Measurements from ENCODE around the gene HCFC1.

Gene HCFC1

DNA sequence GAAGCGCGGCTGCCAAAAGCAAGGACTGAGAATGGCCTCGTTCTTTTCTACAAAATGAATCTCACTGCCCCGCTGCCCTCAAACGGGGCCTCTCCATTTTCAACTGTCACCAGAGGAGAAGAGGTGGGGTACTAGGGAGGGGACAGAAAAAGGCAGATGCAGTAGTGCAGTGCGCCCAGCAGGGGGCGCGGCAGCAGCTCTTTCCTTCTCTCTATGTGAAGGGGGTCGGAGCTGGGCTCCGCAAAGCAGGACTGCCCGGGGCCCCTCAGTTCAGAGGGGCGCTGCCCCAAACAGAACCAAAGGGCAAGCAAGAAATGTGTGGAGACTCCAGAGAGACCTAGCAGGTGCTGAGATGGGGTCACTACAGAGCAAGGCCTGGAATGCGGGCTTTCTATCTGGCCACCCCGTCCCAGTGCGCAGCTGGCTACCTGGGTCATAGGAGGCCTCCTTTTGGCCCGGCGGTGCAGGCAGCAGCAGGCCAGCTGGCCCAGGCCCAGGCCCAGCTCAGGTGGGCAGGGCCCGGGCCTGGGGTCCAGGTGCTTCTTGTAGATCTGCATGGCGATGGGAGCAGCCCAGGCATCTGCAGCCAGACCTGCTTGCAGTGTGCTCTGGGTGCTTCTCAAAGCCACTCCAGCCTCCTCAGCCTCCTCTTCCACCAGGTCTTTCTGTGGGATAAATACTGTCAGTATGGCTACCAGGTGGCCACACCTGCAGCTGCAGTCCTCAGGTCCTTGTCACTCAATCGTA is 42.2 kb upstream of the HCFC1 start:
- Mint-ChIP-seq H3K9me3 (no peaks in the 10 kb centered on the region), H3K4me1 (ENCODE audit: low read depth in 2 of 2) (peaks cover 13 to 18% of the 10 kb centered on the region in 2 donors), H3K27ac (peak overlapping the region in 1 of 2 donors; percentile 67), H3K27me3 (no peaks in the 10 kb centered on the region), H3K4me3 (no peak overlapping the region), H3K36me3 (ENCODE audit: insufficient read depth) (peaks cover 59% of the 10 kb centered on the region)
- ATAC-seq (replicated peaks) (peak; percentile 83), DNase-seq (peak; percentile 18 to 40 (median 32))

DNA sequence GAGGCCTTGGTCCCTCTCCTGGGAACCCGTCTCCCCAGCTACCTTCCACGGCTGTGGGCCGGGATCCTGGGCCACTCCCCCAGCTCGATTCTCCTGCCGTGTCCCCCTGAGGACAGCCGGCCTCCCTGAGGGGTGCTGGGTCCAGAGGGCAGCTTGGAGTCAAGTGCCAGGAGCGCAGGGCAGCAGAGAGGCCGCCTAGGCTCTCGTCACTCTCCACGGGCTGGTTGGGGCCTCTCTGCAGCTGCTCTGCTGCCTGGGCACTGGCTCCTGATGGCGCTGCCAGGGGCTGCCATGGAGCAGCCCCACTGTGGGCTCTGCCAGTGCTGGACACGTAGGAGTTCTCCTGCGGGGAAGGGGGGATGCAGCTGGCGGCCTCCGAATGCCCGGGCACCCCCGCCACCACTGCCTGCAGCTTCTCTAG is 41.4 kb upstream of the HCFC1 start:
- H3K4me3 Mint-ChIP-seq: no peak overlapping the region
- peaks cover 9 to 14% of the 10 kb centered on the region in 2 donors for H3K4me1 Mint-ChIP-seq (ENCODE audit: low read depth in 2 of 2)
- no peaks in the 10 kb centered on the region for H3K27me3 Mint-ChIP-seq
- peak overlapping the region in 1 of 2 donors; percentile 67 for H3K27ac Mint-ChIP-seq
- ATAC-seq (replicated peaks) (no peak), DNase-seq (no peak)
- H3K36me3 Mint-ChIP-seq (ENCODE audit: insufficient read depth): peaks cover 56% of the 10 kb centered on the region
- no peaks in the 10 kb centered on the region for H3K9me3 Mint-ChIP-seq

DNA sequence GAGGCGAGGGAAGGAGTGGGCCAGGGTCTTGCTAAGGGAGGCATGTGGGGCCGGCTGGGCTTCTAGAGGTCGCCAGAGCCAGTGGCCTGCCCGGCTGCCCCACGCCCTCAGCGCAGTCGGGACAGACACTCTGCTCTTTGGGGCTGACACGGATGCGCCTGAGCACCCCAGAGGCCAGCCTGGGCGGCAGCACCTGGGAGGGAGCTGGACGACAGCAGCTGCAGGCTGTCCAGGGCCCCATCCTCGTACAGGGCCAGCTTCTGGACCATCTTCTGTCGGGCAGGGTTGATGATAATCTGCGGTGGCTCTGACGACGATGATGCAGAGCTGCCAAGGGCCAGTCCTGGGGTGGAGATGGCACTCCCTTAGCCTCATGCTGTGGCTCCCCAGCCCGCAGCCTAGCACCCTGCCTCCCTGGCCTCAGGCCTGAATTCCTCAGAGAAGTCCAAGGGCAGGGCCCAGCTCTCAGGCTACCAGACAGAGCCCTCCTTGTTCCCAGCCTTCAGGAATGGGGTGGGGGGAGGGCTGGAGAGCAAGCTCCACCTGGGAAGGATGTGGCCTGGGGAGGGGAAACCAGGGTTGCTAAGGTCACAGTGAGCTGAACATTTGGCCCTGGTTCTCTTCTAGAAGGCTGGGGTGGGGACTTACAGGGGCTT is 40.8 kb upstream of the HCFC1 start:
- H3K36me3 Mint-ChIP-seq (ENCODE audit: insufficient read depth): peaks cover 56% of the 10 kb centered on the region

DNA sequence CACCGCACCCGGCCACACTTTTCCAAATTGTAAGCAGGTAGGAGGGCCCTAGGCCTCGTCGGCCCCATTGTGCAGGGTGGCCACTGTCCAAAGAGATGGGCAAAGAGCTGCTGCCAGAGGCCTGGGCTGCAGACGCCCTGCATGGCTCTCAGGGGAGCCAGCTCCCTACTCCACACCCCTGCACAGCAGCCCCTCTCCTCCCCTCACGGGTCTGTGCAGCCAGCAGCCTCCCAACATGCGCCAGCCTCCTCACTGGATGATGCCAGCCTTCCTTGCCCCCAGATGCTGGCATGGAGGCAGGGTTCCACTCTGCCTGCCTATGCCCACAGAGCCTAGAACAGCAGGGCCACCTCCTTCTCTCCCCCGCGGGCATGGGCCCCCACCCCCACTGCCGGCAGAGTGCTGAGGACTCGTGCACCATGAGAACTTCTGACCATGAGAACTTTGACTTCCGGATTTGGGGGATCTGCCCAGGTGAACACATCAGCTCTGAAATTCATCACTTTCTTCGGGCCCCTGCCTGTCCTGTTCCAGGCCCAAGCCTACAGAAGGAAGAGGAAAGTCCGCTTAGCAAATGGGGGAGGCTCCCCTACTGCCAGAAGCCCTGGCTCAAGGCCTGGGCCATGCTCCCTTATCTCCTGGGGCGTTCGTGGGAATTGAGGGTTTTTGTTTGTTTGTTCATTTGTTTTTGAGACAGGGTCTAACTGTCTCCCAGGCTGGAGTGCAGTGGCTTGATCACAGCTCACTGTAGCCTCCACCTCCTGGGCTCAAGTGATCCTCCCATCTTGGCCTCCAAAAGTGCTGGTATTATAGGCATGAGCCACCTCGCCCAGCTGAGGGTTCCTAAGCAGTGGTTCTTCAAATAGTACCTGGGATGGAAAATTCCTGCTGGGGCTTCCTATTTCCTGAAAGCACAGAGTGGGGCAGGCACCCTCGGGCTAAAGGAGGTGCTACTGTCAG is 40.0 kb upstream of the HCFC1 start:
- Mint-ChIP-seq H3K9me3 (no peaks in the 10 kb centered on the region), H3K27ac (peak overlapping the region in 1 of 2 donors; percentile 38), H3K36me3 (ENCODE audit: insufficient read depth) (peaks cover 50% of the 10 kb centered on the region), H3K4me1 (ENCODE audit: low read depth in 2 of 2) (peaks cover 12 to 14% of the 10 kb centered on the region in 2 donors), H3K4me3 (no peak overlapping the region), H3K27me3 (no peaks in the 10 kb centered on the region)
- ATAC-seq (replicated peaks): no peak
- DNase-seq: no peak

More for the DNA sequence above, 40.8 kb upstream of the HCFC1 start:
- DNase-seq: no peak
- H3K27me3 Mint-ChIP-seq: no peaks in the 10 kb centered on the region
- ATAC-seq (replicated peaks): no peak
- H3K4me1 Mint-ChIP-seq (ENCODE audit: low read depth in 2 of 2): peaks cover 12 to 14% of the 10 kb centered on the region in 2 donors
- no peaks in the 10 kb centered on the region for H3K9me3 Mint-ChIP-seq
- peak overlapping the region in 1 of 2 donors; percentile 67 for H3K27ac Mint-ChIP-seq
- no peak overlapping the region for H3K4me3 Mint-ChIP-seq

DNA sequence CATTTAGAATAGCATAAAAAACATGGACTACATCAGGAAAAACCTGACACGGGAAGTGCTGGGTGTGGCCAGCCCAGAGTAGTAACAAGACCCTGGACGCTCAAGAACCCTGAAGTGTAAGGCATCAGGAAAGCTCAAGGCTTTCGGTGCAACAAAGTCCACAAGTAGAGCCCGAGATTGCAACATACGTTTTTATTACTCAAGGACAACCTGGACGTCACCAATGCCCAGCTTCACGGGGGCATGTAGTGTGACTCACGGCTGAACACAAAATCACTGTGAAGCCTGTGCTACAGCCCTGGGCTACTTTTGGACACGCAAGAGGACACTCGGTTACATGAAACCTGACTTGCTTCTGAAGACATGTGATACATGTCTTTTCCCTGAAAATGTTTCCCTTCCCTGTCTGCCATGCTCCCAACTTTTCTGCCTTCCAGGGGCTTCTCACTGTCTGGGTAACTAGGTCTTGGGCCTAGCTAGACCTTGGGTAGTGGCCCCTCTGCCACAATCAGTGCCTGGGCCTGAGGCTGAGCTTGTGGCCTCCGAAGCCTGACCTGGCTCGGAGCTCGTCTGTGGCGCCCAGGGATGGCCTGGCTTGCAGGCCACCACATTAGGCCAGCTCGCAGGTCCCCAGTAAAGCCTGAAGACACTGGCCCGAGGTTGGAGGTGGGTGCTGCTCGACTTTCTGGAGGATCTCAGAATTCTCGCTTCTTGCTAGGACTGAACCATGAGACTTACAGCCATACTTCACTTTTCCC is 38.9 kb upstream of the HCFC1 start:
- H3K27me3 Mint-ChIP-seq: no peaks in the 10 kb centered on the region

DNA sequence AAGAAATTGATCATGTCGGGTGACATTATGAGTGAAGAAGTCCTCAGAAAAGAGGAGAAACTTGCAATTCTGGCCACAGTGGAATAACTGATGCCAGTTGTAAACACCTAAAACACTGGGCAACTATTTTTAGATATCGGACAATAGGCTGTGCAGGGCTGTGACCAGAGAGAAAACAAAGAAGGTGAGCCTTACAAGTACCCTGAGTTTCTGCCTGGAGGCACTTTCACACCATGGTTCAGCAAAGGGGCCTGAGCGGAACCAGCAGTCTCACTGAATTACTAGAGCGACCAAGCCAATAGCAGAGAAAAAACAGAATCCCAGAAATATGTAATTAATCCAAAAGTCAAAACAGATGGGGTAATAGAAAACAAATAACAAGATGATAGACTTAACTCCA is 36.9 kb upstream of the HCFC1 start:
- Mint-ChIP-seq H3K36me3 (ENCODE audit: insufficient read depth) (peaks cover 30% of the 10 kb centered on the region), H3K27me3 (no peaks in the 10 kb centered on the region), H3K4me3 (no peak overlapping the region), H3K4me1 (ENCODE audit: low read depth in 2 of 2) (peaks cover 3 to 4% of the 10 kb centered on the region in 2 donors), H3K9me3 (no peaks in the 10 kb centered on the region), H3K27ac (peak overlapping the region in 1 of 2 donors; percentile 23)
- ATAC-seq (replicated peaks): no peak
- DNase-seq: no peak

More for the DNA sequence above, 38.9 kb upstream of the HCFC1 start:
- no peak overlapping the region for H3K27ac Mint-ChIP-seq
- DNase-seq (no peak), ATAC-seq (replicated peaks) (no peak)
- peaks cover 43% of the 10 kb centered on the region for H3K36me3 Mint-ChIP-seq (ENCODE audit: insufficient read depth)
- H3K9me3 Mint-ChIP-seq: no peaks in the 10 kb centered on the region
- H3K4me1 Mint-ChIP-seq (ENCODE audit: low read depth in 2 of 2): peaks cover 9 to 12% of the 10 kb centered on the region in 2 donors
- H3K4me3 Mint-ChIP-seq: no peak overlapping the region

DNA sequence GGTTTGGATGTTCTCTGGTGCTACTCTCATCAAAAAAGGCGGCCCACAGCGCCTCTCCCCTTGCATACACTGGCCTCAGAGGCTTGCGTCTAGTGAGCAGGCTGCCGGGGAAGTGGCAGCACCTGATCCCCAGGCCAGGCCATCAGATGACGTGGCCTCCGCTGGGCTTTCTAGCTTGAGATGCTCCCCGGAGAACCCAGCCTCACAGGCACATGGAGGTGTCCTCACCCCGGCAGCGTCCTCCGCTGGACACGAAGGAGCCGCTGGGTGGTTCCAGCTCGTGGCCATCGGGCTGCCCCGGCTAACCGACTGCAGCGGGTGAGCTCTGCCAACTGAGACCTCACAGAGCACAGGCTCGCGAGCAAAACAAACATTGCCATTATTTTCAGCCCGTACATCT is 35.3 kb upstream of the HCFC1 start:
- Mint-ChIP-seq H3K9me3 (no peaks in the 10 kb centered on the region), H3K36me3 (ENCODE audit: insufficient read depth) (peaks cover 25% of the 10 kb centered on the region), H3K27me3 (no peaks in the 10 kb centered on the region), H3K27ac (no peak overlapping the region), H3K4me3 (no peak overlapping the region), H3K4me1 (ENCODE audit: low read depth in 2 of 2) (peaks cover 13 to 14% of the 10 kb centered on the region in 2 donors)
- DNase-seq: no peak
- ATAC-seq (replicated peaks): no peak

DNA sequence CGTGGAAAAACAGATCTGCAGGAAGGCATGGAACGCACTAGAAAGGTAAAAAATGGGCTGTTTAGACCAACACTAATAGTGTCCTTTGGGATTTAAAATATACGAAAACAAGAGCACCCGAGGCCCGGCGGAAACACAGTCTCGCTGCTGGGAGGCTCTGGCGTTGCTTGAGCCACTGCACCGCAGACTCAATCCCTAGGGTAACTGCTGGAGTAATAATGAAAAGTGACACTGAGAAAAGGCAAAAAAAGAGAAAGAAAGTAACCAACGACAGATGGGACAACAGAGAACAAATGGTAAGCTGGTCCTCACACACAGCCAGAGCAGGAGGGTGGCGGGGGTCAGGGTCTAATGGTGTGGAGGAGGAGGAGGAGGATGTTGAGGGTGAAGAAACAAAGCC is 32.7 kb upstream of the HCFC1 start:
- Mint-ChIP-seq H3K4me1 (ENCODE audit: low read depth in 2 of 2) (peaks cover 14 to 18% of the 10 kb centered on the region in 2 donors), H3K27me3 (no peaks in the 10 kb centered on the region), H3K36me3 (ENCODE audit: insufficient read depth) (peaks cover 16% of the 10 kb centered on the region), H3K9me3 (no peaks in the 10 kb centered on the region), H3K4me3 (no peak overlapping the region), H3K27ac (peak overlapping the region in 1 of 2 donors; percentile 66)
- ATAC-seq (replicated peaks) (no peak), DNase-seq (no peak)

DNA sequence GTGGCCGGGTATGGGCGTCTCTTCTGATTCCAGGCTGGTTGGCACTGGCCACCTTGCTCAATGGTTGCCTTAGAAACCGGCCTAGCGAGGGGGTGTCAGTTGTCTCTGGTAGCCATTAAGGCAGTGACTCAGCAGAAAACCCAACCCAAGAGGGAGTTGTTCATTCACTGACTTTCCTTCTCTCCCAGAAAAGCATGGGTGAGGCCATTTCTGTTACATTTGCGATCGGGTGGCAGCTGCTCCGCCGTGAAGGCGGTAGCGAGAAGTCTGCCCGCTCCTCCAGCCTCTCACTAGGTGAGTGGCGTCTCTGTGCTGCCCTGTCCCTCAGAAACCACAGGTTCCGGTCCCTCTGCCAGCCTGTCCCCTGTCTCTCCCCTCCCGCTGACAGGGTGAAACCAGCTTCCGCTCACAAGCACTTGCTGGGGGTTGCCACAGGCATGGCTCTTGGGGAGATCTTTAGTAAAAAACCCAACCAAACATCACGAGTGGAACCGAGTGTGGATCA is 30.6 kb upstream of the HCFC1 start:
- ATAC-seq (replicated peaks): peak; percentile 95
- peak overlapping the region; percentile 59 to 90 for H3K27ac Mint-ChIP-seq
- H3K4me1 Mint-ChIP-seq (ENCODE audit: low read depth in 2 of 2): peaks cover 11 to 18% of the 10 kb centered on the region in 2 donors
- peak overlapping the region; percentile 77 to 81 for H3K4me3 Mint-ChIP-seq
- peaks cover 2% of the 10 kb centered on the region for H3K36me3 Mint-ChIP-seq (ENCODE audit: insufficient read depth)
- DNase-seq: peak; percentile 38 to 51 (median 48)
- H3K9me3 Mint-ChIP-seq: no peaks in the 10 kb centered on the region
- no peaks in the 10 kb centered on the region for H3K27me3 Mint-ChIP-seq

DNA sequence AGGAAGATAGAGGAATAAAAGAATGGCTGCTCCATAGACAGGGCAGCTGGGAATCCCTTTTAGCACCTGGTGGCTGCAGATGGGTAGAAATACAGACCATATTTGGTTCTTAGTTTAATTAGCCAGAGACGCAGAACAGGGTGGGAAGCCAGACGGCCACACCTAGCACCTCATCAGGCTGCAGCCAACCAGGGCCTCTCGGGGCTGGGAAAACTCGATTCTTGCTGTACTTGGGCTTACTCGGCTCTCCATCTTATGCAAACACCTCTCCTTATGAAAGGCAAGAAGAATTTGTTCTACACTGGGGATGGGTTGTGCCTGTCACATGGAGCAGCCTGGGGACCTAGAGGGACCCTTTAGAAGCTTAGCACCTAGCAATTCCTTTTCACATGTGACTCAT is 28.4 kb upstream of the HCFC1 start:
- Mint-ChIP-seq H3K9me3 (no peaks in the 10 kb centered on the region), H3K4me3 (no peak overlapping the region), H3K4me1 (ENCODE audit: low read depth in 2 of 2) (peaks cover 11 to 18% of the 10 kb centered on the region in 2 donors), H3K27ac (no peak overlapping the region), H3K27me3 (no peaks in the 10 kb centered on the region), H3K36me3 (ENCODE audit: insufficient read depth) (peaks cover 2% of the 10 kb centered on the region)
- DNase-seq (no peak), ATAC-seq (replicated peaks) (no peak)

DNA sequence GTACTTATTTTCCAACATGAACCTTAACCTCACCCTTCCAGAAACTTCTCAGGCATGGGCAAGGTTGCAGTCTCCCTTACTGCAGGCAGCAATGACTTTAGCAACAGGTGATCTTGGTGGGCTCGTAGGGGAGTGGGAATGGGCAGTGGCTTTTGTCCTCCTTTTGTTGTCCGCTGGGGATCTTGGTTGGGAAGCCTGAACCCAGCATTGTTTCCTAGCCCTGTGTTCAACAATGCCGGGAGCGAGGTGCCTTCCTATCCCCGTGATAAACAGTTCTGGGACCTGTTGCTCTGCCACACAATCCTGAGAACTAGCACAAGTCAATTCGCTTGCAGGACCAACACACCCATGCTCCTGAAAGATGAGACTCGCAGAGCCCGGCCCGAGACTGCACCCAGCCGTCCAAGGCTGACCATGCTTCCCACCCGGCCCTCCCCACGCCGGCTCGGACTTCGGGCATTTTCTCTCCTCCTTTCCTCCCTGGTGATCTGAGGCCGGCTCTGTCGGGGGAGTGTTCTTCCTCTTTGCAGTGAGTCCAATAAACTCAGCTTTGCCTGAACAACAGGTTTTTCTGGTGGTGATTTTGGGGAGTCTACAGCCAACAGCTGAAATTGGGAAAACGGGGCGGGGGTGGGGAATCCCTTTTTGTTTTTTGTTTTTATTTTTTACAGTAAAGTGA is 27.9 kb upstream of the HCFC1 start:
- no peaks in the 10 kb centered on the region for H3K27me3 Mint-ChIP-seq
- H3K4me1 Mint-ChIP-seq (ENCODE audit: low read depth in 2 of 2): peaks cover 11 to 18% of the 10 kb centered on the region in 2 donors
- H3K4me3 Mint-ChIP-seq: no peak overlapping the region
- DNase-seq (no peak), ATAC-seq (replicated peaks) (no peak)
- no peaks in the 10 kb centered on the region for H3K9me3 Mint-ChIP-seq
- H3K27ac Mint-ChIP-seq: no peak overlapping the region
- H3K36me3 Mint-ChIP-seq (ENCODE audit: insufficient read depth): peaks cover 2% of the 10 kb centered on the region

DNA sequence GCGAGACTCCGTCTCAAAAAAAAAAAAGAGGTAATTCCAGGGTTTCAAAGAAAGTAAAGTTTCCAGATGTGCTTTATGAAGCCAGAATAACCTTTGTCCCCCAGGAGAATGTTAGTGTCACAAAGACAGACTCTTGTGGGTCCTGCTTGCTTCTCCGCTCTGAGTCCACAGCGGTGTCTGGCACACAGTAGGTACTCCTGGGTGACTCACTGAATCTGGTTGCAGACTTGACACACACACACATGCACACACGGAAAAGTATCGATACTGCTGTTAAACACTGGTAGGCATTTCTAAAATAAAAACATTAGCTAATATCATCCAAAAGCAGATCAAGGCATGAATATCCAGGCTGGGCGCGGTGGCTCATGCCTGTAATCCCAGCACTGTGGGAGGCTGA is 23.9 kb upstream of the HCFC1 start:
- Mint-ChIP-seq H3K4me3 (no peak overlapping the region), H3K27me3 (no peaks in the 10 kb centered on the region), H3K36me3 (ENCODE audit: insufficient read depth) (no peaks in the 10 kb centered on the region), H3K27ac (no peak overlapping the region), H3K9me3 (no peaks in the 10 kb centered on the region), H3K4me1 (ENCODE audit: low read depth in 2 of 2) (peaks cover 2 to 4% of the 10 kb centered on the region in 2 donors)
- no peak for DNase-seq
- ATAC-seq (replicated peaks): no peak

All from effector memory CD8-positive, alpha-beta T cell (primary cell).